LNCAP (cell line): ENCODE measurements around the gene CCDC60.

ENCODE experiments used
- CTCF ChIP-seq: fragments of 450-650 bp; IDR thresholded peaks from 2 replicates; pipeline ENCODE4 v1.5.1; 2017; ENCODE audit warnings: mild to moderate bottlenecking

The CCDC60 gene

GRCh38 chr12:119463211-119463926 lies 128.8 kb downstream of the CCDC60 start:
- no peak for TF ChIP-seq CTCF

GRCh38 chr12:119468296-119468695 lies 133.8 kb downstream of the CCDC60 start:
- no peak for TF ChIP-seq CTCF

- TF ChIP-seq CTCF, result no peak
Observed at GRCh38 chr12:119475650-119476049, 141.1 kb downstream of the CCDC60 start.

- no peak for TF ChIP-seq CTCF
Observed at GRCh38 chr12:119476951-119477350, 142.4 kb downstream of the CCDC60 start.

GRCh38 chr12:119479121-119479561 lies 144.6 kb downstream of the CCDC60 start:
- TF ChIP-seq CTCF, result no peak

GRCh38 chr12:119480551-119480950 lies 146.0 kb downstream of the CCDC60 start:
- no peak for TF ChIP-seq CTCF

GRCh38 chr12:119486599-119487154 lies 152.1 kb downstream of the CCDC60 start:
- TF ChIP-seq CTCF, result no peak
